Measurements from ENCODE around the gene KRTAP4-11.
"Not testable (repeated sequence)": the region's sequence is repeated elsewhere in the genome, so short reads cannot be mapped to it uniquely, and the experiment has no call there.

The KRTAP4-11 gene

DNA sequence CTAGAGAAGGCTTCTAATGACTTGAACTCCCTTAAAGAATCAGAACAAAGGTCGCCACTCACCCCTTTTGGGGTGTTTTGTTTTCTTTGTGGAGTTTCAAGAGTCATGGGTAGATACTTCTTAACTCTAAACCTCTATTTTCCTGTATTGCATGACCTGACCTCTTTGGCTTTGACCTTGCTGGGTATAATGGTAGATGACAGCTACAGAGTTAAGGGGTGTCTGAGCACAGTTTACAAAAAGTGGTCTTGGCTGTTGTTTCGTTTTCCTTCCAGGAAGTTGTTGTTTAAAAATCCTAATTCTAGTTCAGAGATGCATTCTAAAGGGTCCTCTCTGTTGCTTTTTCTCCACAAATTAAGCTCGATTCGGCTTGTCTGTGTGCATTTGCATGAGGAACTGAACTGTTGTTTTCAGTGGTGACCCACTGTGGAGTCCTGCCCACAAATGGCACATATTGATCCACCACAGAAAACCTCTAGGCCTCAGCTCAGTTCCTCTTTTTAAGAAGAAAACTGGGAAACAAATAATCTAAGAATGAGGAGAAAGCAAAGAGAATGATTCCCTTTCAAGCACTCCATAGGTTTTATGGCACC is 29.3 kb downstream of the KRTAP4-11 start:
- in situ Hi-C loops (cut with MboI; ENCODE audit: low sequenced_read_pairs): not testable (repeated sequence)

DNA sequence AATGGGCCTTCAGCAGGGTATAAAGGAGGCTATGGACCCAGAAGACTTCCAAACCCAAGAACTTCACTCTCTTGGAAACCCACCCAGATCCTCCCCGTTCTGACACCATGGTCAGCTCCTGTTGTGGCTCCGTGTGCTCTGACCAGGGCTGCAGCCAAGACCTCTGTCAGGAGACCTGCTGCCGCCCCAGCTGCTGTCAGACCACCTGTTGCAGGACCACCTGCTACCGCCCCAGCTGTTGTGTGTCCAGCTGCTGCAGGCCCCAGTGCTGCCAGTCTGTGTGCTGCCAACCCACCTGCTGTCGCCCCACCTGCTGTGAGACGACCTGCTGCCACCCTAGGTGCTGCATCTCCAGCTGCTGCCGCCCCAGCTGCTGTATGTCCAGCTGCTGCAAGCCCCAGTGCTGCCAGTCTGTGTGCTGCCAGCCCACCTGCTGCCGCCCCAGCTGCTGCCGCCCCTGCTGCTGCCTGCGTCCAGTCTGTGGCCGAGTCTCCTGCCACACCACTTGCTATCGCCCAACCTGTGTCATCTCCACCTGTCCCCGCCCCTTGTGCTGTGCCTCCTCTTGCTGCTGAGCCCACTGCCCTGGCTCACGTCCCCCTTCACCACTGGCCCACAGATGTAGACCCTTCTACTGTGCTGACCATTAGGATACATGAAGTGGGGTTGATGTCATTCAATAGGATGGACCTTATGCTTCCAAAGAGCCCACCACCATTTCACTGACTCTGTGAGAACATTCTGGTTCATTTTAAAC is 33.9 kb downstream of the KRTAP4-11 start, which contains the start of gene KRTAP4-7:
TSS of gene KRTAP4-7 (plus strand) at position 51 of the 757 bp plus-strand sequence. CDS start at position 108, 57 bp downstream.
- in situ Hi-C loops (cut with MboI; ENCODE audit: low sequenced_read_pairs): not testable (repeated sequence)

- in situ Hi-C loops (cut with MboI; ENCODE audit: low sequenced_read_pairs): not testable (repeated sequence)
Observed at GRCh38 chr17:41083427-41083826, 34.7 kb downstream of the KRTAP4-11 start.

DNA sequence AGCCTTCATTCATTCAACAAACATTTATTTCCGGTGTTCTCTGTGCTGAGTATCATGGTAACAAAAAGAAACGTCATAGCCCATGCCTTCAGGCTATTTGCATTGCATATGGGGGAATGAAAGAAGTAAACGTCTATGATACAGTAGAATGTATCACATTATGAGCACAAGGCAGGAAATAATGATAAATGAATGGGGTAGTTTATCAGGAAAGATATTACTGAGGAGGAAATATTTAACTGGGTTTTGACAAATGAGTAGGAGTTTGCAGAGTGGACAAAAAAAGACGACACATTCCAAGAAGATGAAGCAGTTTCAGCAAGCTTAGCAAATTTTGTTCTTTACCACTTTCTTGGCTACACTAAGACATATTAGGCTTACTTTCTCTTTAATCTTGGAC is 35.5 kb downstream of the KRTAP4-11 start:
- in situ Hi-C loops (cut with MboI; ENCODE audit: low sequenced_read_pairs): no loop called here

GRCh38 chr17:41076788-41077187 is 41.4 kb downstream of the KRTAP4-11 start:
- in situ Hi-C loops (cut with MboI; ENCODE audit: low sequenced_read_pairs): no loop called here

DNA sequence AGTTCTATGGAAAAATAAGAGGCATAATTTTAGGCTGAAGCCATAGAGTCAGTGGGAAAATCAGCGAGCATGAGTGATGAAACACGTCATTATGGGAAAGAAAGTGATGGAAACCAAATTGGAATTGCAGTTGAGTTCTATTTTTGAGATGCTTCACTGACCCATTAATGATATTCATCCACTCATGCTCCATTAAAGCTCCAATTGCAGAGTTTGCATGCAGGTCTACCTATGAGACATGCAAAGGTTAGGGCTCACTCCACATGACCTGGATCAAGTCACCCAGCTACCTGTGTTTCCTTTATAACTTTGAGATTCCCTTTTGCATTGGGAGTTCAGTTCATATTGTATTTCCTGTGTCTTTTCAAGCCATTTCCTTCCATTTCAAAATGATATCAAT is 44.5 kb downstream of the KRTAP4-11 start:
- in situ Hi-C loops (cut with MboI; ENCODE audit: low sequenced_read_pairs): no loop called here

- in situ Hi-C loops (cut with MboI; ENCODE audit: low sequenced_read_pairs): no loop called here
Observed at GRCh38 chr17:41071606-41072360, 46.4 kb downstream of the KRTAP4-11 start.

DNA sequence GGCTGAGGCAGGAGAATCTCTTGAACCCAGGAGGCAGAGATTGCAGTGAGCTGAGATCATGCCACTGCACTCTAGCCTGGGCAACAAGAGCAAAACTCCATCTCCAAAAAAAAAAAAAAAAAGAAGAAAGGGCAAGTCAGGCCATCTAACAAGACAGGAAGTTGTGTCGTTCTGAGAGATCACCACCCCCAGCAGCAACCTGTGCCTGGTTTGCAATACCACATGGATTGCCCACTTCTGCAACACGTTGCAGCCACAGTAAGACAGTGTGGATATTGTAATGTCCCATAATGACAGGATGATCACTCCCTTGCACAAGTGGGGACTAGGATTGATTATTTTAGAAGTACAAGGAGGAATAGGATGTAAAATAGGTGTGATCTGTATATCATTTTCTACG is 49.1 kb downstream of the KRTAP4-11 start:
- in situ Hi-C loops (cut with MboI; ENCODE audit: low sequenced_read_pairs): no loop called here

GRCh38 chr17:41067281-41067680 is 50.9 kb downstream of the KRTAP4-11 start:
- in situ Hi-C loops (cut with MboI; ENCODE audit: low sequenced_read_pairs): no loop called here

Measured in HL-60/S4 treated with retinoic acid at 250 ng/mL for 4 days and 3 days (cell line).